GM18526 (cell line): ENCODE results near the gene ZNF595.

Source experiments
- POLR2A ChIP-seq: IDR thresholded peaks from 3 replicates; pipeline ENCODE4 v1.6.1; 2011; ENCODE audit not compliant: insufficient read length; ENCODE audit errors: extremely low read depth

The ZNF595 gene

GRCh38 chr4:52804-53479 is at the start of gene ZNF595:
ZNF595 (plus strand) TSS chr4:53321; CDS start chr4:53489, 168 bp downstream.
- TF ChIP-seq POLR2A = peak; percentile 20

GRCh38 chr4:71830-72229 is 18.7 kb downstream of the ZNF595 start:
- TF ChIP-seq POLR2A = no peak

- no peak for TF ChIP-seq POLR2A
Measured at GRCh38 chr4:85951-86350, 32.8 kb downstream of the ZNF595 start.

- no peak for TF ChIP-seq POLR2A
Measured at GRCh38 chr4:98386-98785, 45.3 kb downstream of the ZNF595 start.

- no peak for TF ChIP-seq POLR2A
Measured at GRCh38 chr4:99863-100262, 46.7 kb downstream of the ZNF595 start.

GRCh38 chr4:107083-107443 is 53.9 kb downstream of the ZNF595 start:
- no peak for TF ChIP-seq POLR2A

GRCh38 chr4:107444-108429 is 54.6 kb downstream of the ZNF595 start:
- no peak for TF ChIP-seq POLR2A

GRCh38 chr4:112771-113170 is 59.6 kb downstream of the ZNF595 start:
- no peak for TF ChIP-seq POLR2A

- no peak for TF ChIP-seq POLR2A
Measured at GRCh38 chr4:113732-114131, 60.6 kb downstream of the ZNF595 start.

DNA sequence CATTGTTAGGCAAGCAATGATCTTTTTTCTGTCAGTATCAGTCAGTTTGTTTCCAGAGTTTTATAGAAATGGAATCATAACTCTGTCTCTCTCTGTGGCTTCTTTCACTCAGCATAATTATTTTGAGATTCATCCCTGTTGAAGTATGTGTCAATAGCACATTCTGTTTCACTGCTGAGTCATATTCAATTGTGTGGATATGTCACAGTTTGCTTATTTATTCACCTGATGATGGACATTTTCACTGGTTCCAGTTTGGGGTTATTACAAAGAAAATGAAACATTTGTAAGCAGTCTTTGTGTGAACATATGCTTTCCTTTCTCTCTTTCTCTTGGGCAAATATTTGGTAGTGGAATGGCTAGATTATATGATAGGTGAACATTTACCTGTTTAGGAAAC is 61.0 kb downstream of the ZNF595 start:
- TF ChIP-seq POLR2A = no peak

DNA sequence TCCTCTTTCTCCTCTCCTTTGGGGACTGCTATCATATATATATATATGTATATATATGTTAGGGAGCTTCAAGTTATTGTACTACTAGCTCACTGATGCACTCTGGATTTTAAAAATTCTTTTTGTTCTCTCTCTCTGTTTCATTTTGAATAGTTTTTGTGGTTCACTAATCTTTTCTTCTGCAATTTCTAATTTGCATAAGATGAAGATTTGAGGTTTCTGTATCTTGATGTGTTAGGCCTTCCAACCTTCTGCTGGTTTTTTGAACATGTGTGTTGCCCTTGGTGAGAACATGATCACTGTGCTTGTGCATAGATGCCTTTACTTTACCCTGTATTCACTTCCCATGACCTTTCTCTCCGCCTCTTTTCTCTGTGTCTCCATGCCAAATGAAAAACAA is 63.4 kb downstream of the ZNF595 start:
- no peak for TF ChIP-seq POLR2A

- TF ChIP-seq POLR2A = no peak
Measured at GRCh38 chr4:120616-121015, 67.5 kb downstream of the ZNF595 start.

DNA sequence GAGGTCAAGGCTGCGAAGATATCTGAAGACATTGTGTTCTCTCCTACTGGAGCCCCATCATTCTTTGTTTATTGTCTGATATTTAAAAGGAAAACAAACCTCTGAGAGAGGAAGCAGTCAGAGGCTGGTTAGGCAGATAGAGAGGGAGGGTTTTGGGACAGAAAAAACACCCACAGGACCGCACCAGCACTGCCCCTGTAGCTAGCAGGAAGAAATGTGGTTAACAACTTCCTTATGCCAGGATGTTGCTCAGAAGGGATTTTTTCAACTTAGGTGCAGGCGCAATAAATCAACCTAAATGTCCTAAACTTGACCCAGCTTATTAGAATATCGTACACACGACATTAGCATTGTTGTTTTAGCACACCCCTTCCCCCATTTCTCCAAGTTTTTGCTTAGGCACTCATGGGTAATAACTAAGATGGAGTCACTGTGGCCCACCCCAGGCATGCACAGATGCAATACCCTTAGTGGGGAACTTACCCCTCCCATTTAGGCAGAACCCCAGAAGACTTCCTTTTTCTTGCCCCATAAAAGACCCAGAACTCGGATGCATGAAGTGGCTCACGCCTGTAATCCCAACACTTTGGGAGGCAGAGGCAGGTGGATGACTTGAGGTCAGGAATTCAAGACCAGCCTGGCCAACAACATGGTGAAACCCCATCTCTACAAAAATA is 68.4 kb downstream of the ZNF595 start:
- TF ChIP-seq POLR2A = no peak

DNA sequence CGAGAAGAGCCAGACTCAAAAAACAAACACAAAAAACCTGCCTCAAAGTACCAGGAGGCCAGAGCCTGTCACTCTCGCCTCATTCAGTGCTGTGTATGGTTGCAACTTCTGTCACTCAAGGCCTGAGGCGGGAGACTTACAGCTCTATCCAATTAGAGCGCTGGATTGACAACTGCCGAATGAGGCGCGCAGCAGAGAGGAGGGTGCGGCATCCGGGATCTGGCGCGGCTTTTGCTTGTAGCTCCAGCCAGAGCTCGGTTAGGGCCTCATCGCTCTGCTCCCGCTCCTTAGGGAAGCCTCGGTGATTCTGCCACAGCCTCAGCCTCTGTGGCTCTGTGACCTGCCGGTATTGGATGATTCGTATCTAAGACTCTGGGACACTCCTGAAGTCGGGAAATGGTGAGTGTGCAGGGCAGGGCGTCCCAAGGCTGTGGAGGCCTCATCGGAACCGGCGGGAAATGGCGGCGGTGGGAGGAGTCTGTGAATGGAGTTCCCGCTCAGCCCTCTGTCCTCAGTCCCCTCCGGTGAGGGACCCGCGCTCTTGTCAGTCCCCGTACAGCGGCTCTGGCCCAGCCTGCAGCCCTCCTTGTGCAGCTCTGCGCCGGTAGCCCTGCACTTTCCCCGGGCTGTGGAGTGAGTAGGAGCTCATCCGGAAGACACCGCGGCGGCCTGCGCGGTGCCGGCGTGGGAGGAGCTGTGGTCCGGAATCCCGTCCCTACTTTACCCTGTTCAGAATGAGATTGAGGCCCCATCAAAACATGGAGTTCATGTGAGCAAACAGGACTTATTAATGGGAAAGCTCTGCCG is 71.4 kb downstream of the ZNF595 start, which contains the start of gene ZNF718:
ZNF718 (plus strand) TSS at position 227 of the 807 bp plus-strand sequence; CDS start at position 397, 170 bp downstream.
- peak; percentile 80 for TF ChIP-seq POLR2A
